ENCODE measurements around the gene CALML3.

Gene CALML3

DNA sequence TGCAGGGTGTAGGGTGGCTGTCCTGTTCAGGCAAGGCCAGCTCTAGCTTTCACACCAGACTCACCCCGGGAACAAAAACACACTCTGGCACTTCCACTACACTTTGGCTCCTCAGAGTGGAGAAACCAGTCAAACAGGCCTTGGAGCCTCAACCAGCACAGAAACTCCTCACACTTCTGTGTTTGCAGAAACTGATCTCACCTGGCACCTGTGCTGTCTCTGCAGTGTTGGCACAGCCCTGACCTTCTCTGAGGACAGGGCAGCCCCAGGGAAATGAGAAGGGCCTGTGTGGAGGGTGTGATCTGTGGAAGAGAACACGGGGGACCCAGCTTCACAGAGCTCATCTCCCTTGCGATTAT is 21.3 kb upstream of the CALML3 start:
- DNase-seq (ENCODE audit: extremely low read depth, insufficient read length): no peak
- TF ChIP-seq, protein P1, sequence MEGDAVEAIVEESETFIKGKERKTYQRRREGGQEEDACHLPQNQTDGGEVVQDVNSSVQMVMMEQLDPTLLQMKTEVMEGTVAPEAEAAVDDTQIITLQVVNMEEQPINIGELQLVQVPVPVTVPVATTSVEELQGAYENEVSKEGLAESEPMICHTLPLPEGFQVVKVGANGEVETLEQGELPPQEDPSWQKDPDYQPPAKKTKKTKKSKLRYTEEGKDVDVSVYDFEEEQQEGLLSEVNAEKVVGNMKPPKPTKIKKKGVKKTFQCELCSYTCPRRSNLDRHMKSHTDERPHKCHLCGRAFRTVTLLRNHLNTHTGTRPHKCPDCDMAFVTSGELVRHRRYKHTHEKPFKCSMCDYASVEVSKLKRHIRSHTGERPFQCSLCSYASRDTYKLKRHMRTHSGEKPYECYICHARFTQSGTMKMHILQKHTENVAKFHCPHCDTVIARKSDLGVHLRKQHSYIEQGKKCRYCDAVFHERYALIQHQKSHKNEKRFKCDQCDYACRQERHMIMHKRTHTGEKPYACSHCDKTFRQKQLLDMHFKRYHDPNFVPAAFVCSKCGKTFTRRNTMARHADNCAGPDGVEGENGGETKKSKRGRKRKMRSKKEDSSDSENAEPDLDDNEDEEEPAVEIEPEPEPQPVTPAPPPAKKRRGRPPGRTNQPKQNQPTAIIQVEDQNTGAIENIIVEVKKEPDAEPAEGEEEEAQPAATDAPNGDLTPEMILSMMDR (IDR thresholded peaks at IDR 0.05; ENCODE audit: insufficient read depth, low read length, poor library complexity, severe bottlenecking): no peak
- Histone ChIP-seq H3K27me3 (replicated peaks; ENCODE audit: control insufficient read depth, insufficient read depth, low read length) (peaks cover 7% of the 10 kb centered on the region), H3K36me3 (ENCODE audit: control insufficient read depth, insufficient read depth, low read length) (no peaks in the 10 kb centered on the region), H3K4me3 (replicated peaks; ENCODE audit: low read depth, low read length) (no peak overlapping the region)

DNA sequence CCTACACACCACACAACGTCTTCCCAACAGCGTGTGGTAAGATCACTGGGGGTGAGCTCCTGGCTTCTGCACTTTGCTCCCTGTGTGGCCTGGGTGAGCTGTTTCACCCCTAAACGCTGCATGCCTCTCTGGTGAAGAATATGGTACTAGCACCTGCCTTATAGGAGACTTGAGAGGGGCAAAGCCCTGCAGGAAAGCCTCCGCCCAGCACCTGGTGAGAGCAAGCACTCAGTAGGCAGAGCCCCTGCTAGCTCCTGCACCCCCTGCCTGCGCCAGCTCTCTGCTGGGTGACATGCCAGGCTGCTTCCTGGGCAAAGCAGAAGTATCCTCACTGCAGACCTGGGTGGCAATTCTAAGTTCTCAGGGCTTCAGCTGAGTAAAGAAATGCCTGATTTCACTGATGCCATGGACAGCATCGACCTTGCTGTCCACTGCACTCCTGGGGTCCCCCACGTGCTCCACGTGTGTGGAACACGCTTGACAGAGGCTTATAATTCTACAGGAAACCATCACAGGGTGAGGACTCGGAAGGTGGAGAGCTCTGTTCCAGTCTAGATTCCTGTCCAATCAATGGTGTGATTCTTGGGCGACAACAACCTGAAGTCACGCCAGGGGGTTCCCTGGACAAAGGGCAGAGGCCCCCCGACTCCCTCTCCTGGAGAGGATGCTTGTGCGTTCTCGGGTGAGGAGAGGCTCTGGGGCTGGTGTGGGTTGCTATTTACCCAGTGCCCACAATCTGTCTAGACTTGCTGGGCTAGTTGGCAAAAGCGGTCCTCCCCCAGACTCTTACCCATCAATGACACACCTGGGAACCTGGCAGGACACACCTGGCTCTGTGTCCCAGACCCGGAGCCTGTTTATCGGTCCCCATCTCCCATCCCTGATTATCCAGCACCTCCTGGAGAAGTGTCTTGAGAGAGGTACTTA is 20.4 kb upstream of the CALML3 start:
- no peak for DNase-seq (ENCODE audit: extremely low read depth, insufficient read length)
- Histone ChIP-seq H3K36me3 (ENCODE audit: control insufficient read depth, insufficient read depth, low read length) (no peaks in the 10 kb centered on the region), H3K27me3 (replicated peaks; ENCODE audit: control insufficient read depth, insufficient read depth, low read length) (peaks cover 7% of the 10 kb centered on the region), H3K4me3 (replicated peaks; ENCODE audit: low read depth, low read length) (no peak overlapping the region)
- TF ChIP-seq, protein P1 (IDR thresholded peaks at IDR 0.05; ENCODE audit: insufficient read depth, low read length, poor library complexity, severe bottlenecking): no peak

DNA sequence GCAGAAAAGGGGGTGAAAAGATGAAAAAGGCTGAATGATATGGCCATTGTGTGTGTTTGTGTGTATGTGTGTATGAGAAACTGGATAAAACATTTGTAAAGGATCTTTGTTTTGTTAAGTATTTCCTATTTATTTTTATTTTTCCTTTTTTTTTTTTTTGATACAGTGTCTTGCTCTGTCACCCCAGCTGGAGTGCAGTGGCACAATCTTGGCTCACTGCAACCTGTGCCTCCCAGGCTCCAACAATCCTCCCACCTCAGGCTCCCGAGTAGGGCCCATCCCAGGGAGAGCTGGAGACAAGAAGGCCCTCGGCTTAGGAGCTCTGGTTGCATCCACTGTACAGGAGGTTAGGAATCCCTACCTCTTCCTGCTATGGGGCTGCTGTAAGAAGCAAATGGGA is 18.5 kb upstream of the CALML3 start:
- DNase-seq (ENCODE audit: extremely low read depth, insufficient read length): no peak
- Histone ChIP-seq H3K36me3 (ENCODE audit: control insufficient read depth, insufficient read depth, low read length) (no peaks in the 10 kb centered on the region), H3K27me3 (replicated peaks; ENCODE audit: control insufficient read depth, insufficient read depth, low read length) (peaks cover 7% of the 10 kb centered on the region), H3K4me3 (replicated peaks; ENCODE audit: low read depth, low read length) (no peak overlapping the region)
- TF ChIP-seq, protein P1 (IDR thresholded peaks at IDR 0.05; ENCODE audit: insufficient read depth, low read length, poor library complexity, severe bottlenecking): no peak

DNA sequence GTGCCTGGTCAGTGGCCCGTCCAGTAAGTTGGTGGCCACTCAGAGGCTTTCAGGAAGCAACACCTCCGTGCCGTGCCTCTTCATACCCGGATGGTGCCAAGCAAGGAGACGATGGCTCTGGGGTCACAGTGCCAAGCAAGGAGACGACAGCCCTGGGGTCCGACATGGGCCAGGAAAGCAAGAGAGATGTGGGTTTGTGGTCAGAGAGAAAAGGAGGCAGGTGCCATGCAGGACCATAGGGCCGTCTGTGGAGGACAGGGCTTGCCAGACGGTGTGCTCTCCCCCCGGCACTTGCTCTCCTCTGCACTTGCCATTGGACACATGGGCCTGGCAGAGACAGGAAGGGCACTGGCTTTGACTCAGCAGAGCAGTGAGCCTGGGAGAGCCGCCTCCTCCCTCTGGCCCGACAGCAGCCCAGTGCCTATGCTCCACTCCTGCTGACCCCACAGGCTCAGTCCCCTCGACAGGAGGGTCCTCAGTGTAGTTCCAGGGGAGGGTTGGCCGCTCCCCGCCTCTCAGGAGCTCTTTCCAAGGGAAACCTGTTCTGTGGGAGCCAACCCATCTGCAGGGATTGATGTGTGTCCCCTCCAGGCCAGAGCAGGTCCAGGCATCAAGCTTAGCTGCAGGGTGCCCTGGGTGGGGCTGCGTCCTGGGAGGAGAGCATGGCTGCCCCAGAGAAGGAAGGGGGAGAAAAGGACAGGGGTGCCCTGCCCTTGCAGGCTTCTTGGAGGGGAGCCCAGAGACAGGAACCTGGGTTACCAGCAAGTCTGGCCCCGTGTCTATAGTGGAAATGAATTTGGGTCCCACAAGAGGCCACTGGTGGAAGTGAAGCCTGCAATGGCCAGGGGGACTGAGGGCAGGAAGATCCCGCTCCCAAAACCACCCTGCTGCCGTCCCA is 17.8 kb upstream of the CALML3 start:
- Histone ChIP-seq H3K27me3 (replicated peaks; ENCODE audit: control insufficient read depth, insufficient read depth, low read length) (peaks cover 7% of the 10 kb centered on the region), H3K4me3 (replicated peaks; ENCODE audit: low read depth, low read length) (no peak overlapping the region), H3K36me3 (ENCODE audit: control insufficient read depth, insufficient read depth, low read length) (no peaks in the 10 kb centered on the region)
- TF ChIP-seq, protein P1 (IDR thresholded peaks at IDR 0.05; ENCODE audit: insufficient read depth, low read length, poor library complexity, severe bottlenecking): no peak
- no peak for DNase-seq (ENCODE audit: extremely low read depth, insufficient read length)

DNA sequence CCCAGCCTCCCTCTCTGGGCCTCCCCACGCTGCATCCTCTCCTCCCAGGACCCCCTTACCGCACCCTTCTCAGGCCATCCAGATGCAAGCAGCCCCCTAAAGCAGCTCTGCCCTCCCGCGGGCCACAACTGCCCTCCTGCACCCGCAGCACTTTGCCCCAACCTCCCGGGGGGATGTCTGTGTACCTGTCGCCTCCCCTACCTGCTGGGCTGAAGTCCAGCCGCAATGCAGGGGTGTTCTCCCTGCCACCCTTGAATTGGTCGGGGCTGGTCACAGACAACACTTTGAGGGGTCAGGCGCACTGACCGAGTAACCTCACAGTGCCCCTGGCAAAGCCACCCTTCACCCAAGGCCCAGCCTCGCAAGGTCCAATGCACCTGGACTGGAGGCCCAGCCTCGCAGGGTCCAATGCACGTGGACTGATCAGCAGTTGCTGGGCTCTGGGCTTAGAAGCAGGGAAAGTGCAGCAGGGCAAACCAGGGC is 17.1 kb upstream of the CALML3 start:
- H3K27me3 ChIP-seq (replicated peaks; ENCODE audit: control insufficient read depth, insufficient read depth, low read length): peaks cover 5% of the 10 kb centered on the region
- no peak for DNase-seq (ENCODE audit: extremely low read depth, insufficient read length)
- H3K36me3 ChIP-seq (ENCODE audit: control insufficient read depth, insufficient read depth, low read length): no peaks in the 10 kb centered on the region
- TF ChIP-seq, protein P1 (IDR thresholded peaks at IDR 0.05; ENCODE audit: insufficient read depth, low read length, poor library complexity, severe bottlenecking): no peak
- no peak overlapping the region for H3K4me3 ChIP-seq (replicated peaks; ENCODE audit: low read depth, low read length)

Measured in GM06990 (cell line).